ENCODE results near the gene GAK.
"Not testable (repeated sequence)": the region's sequence is repeated elsewhere in the genome, so short reads cannot be mapped to it uniquely, and the experiment has no call there.

GAK gene

DNA sequence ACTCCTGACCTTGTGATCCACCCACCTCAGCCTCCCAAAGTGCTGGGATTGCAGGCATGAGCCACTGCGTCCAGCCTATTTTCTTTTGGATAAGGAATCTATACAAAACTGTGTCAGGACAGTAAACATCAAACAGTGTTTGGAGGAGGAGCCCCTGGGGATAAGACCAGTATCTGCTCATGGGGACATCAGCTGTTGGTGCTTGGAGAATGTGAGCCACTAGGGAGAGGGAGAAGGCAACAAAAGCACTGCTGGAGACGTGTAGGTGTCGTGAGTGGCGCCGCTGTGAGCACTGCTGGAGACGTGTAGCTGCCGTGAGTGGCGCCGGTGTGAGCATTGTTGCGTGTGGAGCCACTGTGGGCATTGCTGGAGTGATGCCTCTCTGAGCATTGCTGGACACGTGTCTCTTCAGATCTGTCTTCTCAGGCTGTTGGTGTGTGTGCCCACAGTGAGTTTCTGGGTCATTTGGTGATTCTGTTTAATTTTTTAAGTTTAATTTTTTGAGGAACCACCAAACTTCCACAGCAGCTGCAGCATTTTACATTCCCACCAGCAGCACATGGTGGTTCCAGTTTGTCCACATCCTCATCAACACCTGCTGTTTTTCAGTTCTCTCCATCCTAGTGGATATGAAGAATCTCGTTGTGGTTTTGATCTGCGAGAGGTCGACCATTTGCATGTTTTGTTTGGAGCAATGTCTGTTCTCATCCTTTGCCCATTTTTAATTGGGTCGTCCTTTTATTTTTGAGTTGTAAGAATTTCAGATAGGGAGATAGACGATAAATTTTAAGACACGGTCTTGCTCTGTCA lies 22.3 kb upstream of the GAK start:
- in situ Hi-C loops (cut with HindIII; ENCODE audit: low sequenced_read_pairs) = no loop called here

DNA sequence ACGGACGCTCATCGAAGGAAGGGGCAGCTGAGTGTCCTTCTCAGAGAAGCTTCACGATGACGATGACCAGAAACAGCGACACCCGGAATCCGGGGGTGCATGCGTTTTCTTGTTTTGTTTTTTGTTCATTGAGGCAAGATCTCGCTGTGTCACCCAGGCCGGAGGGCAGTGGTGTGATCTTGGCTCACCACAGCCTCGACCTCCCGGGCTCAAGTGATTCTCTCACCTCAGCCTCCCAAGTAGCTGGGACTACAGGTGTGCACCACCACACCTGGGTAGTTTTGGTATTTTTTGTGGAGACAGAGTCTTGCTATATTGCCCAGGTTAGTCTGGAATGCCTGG lies 21.4 kb upstream of the GAK start:
- in situ Hi-C loops (cut with HindIII; ENCODE audit: low sequenced_read_pairs) = no loop called here

DNA sequence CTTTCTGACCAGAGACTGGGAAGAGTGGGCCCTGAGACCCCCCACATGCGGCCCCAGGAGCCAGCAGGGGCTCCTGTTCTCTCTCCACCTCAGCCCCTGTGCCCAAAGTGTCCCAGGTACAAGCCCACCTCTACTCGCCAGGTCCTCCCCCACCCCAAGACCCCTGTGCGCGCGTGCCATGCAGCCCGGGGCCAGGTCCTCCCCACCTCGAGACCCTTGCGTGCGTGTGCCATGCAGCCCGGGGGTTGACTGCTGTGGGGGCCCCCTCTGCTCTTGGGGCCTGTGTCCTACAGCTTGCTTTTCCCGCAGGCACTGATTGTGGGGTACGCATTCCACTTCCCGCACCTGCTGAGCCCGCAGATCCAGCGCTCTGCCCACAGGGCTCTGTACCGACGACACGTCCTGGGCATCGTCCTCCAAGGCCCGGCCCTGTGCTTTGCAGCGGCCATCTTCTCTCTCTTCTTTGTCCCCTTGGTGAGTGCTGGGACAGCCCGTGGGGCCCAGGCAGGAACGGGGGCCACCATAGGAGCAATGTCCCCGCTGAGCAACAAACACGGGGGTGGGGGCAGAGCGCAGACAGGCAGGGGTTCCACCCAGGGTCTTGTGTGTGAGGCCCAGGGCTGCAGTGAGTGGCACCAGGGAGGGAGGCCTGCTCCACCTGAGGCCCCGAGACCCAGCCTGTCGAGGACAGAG lies 20.9 kb upstream of the GAK start:
- in situ Hi-C loops (cut with HindIII; ENCODE audit: low sequenced_read_pairs) = no loop called here

DNA sequence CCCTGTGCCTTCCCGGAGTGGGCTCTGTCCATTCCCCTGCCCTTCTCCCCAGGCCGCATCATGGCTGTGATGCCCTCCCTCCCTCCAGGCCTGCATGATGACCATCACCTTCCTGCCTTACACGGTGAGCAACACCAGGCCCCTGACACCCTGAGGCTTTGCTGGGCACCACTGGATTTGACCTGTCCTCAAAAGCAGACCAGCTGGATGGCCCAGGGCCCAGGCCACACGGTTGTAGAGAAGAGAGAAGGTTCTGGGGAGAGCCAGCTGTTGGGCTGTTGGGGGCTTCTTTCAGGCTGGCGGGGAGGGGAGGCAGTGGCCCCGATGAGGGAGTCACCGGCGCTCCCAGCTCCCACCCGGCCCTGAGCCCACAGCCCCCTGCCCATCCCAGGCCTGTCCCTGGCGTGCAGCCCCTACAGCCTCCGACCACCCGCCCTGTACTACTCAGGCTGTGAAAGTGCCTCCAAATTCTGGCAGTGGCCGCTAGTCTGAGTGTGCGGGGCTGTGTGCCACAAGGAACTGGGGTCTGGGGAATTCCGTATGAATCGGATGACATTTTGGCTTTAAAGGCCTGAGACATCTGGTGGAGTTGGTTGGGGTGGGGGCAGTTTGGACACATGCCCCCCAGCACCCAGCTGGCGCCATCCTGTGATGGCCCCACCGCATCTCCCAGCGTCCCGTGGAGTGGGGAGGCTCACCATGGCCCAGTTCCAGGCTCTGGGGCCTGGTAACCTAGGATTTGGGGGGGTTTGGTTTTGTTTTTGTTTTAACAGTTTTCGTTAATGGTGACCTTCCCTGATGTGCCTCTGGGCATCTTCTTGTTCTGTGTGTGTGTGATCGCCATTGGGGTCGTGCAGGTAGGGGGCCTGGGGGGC lies 19.7 kb upstream of the GAK start:
- in situ Hi-C loops (cut with HindIII; ENCODE audit: low sequenced_read_pairs) = no loop called here

DNA sequence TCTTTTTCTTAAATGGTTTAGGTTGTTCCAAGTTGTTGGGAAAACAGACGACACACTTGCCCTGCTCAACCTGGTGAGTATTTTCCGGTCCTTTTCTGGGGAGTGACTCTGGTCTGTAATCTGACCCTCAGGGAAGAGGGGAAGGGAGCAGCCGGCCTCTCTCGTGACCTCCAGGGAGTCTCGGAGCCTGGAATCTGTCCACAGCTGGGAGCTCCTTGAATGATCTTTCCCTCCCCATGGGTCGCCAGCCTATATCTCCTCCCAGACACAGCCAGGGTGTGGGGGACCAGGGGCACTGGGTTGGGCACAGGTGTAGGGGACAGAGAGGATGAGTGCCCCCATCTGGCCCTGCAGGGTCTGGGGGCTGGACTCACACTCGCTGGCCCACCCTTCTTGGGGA lies 19.1 kb upstream of the GAK start:
- in situ Hi-C loops (cut with HindIII; ENCODE audit: low sequenced_read_pairs) = no loop called here

DNA sequence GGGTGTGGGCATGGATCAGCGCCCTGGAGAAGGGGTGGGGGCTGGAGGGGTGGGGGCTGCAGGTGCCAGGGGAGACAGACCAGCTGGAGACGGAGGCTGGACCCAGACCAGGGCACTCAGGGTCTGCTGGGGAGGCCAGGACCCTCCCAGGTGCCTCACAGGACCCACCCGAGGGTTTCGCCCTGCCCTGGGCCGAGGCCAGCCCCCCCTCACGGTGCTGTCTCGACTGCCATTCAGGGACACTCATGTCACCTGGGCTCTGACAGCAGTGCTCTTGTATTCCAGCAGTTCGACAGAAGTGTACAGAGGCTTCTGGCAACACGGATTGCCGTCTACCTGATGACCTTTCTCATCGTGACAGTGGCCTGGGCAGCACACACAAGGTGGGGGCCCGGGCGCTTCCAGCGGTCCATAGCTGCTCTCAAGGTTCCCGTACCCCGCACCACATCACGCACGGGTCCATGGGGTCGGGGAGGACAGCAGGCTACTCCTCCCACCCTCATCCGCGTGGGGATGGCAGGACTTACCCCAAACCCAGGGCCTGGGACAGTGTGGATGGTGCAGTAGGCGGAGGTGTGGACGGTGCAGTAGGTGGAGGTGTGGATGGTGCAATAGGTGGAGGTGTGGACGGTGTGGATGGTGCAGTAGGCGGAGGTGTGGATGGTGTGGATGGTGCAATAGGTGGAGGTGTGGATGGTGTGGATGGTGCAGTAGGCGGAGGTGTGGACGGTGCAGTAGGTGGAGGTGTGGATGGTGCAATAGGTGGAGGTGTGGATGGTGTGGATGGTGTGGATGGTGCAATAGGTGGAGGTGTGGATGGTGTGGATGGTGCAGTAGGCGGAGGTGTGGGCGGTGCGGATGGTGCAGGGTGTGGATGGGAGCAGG lies 18.3 kb upstream of the GAK start:
- in situ Hi-C loops (cut with HindIII; ENCODE audit: low sequenced_read_pairs) = no loop called here

DNA sequence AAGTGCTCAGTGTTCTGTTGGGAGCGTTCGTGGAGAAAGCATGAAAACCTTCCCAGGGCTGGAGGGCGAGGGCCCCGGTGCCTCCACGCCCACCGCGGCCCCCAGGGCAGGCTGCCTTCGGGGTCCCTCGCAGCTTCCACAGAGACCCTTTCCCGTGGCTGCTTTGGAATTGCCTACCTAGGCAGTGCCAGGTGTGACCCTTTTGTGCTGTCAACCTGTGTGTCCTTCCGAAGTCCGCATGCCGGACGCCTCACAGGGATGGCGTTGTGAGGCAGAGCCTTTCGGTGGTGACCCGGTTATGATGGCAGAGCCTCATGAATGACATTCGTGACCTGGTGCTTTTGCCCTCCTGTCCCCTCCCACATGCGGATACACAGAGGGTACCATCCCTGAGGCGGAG lies 17.5 kb upstream of the GAK start:
- in situ Hi-C loops (cut with HindIII; ENCODE audit: low sequenced_read_pairs) = no loop called here

DNA sequence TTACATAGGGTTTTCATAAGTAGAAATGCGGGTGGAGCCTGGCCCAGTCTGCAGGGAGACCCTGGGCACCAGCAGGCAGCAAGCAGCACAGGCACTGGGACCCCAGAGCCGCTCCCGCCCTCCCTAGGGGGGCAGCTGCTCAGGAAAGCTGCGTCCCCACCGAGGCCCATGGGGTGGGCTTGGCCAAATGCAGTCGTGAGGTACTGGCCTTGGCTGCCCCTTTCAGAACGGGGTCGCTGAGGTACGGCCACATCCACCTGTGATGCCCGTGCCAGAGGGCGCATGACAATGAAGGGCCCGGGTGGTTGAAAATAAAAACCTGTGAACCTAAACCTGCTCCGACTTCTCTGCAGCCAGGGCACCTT lies 16.8 kb upstream of the GAK start:
- in situ Hi-C loops (cut with HindIII; ENCODE audit: low sequenced_read_pairs) = no loop called here

DNA sequence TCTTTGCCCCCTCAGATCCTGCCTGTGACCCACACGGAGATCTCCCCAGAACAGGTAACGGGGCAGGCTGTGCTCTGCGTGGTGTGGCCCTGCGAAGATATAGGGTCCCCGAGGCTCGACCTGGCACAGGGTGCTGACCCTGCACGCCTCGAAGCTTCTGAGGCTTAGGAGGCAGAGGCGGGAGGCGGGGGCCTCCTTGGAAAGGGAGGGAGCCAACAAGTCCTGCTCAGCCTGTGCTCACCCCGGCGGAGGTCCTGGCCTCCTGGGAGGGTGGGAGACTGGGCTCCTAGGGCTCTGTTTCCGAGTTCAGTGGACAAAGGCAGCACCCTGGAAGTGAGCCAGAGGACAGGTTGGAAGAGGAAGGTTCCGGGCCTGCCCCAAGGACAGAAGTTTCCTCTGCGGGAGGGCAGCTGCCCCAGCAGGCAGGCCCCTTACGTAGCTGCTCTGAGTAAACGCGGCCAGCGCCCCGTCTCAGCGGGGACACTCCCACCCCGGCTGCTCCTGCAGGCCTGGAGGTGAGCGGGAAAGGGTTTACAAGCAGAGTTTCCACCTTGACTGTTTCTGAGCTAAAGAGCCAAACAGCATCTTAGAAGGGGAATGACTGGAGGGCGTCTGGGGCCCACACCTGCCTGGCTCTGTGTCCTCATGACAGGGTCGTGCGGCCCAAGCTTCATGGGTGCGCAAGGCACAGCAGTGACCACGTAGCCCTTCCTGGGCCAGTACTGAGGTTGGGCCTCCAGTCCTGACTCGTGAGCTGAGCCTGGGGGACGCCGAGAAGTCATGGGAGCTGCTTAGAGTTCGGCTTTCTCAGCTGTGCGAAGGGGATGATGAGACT lies 16.2 kb upstream of the GAK start:
- in situ Hi-C loops (cut with HindIII; ENCODE audit: low sequenced_read_pairs) = no loop called here

DNA sequence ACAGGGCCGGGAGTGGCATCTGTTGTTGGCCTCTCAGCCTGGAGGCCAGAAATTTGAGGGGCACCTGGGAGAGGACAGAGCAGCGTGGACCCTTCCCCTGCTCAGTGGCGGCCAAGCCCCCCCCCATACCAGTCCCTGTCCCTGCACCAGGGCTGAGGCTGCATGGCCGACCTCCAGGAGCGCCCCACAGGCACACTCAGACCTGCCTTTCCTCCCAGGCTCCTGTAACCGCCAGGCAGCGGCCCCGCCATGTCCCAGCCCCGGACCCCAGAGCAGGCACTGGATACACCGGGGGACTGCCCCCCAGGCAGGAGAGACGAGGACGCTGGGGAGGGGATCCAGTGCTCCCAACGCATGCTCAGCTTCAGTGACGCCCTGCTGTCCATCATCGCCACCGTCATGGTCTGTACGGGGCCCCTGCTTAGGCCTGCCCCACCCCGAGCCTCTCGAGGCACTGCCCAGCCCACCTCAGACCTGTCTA lies 15.4 kb upstream of the GAK start:
- in situ Hi-C loops (cut with HindIII; ENCODE audit: low sequenced_read_pairs) = no loop called here

DNA sequence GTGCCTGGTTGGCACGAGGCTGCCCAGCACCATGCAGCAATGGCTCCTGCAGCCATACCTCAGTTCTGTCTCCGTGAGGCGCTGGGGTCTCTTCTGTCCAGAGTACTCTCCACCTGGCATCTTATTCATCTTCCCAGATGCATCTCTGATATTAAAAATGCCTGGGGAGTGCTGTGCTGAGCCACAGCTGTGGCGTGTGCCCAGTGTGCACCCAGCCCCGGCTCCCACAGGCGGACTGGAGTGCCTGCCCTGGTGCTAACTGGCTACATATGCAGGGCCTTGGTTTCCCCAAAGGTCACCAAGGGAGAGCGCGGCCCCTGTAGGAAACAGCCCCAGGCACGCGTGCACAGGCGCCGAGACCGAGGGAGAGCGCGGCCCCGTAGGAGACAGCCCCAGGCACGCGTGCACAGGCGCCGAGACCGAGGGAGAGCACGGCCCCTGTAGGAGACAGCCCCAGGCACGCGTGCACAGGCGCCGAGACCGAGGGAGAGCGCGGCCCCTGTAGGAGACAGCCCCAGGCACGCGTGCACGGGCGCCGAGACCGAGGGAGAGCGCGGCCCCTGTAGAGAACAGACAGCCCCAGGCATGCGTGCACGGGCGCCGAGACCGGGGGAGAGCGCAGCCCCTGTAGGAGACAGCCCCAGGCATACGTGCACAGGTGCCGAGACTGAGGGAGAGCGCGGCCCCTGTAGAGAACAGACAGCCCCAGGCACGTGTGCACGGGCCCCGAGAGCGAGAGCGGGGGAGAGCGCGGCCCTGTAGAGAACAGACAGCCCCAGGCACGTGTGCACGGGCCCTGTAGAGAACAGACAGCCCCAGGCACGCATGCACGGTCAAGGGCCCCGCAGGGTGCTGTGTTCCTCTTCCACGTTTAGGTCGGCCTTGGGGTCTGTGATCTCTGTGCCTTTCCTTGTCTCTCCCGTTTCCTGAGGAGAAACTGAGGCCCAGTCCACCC lies 14.7 kb upstream of the GAK start:
- in situ Hi-C loops (cut with HindIII; ENCODE audit: low sequenced_read_pairs) = no loop called here

DNA sequence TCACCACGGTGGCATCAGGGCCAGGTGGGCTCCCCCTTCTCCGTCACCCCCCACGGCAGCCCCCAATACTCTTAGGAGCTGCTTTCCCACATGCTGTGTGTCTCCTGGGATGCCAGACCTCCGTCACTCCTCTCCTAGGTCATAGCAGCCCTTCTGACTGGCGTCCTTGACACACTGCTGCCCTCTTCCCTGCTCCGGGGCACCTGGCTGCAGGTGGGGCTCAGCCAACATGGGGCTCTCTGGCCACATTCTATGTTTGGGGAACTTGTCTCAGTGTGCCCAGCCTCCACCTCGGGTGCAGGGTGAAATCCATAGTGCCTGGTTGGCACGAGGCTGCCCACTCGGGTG lies 14.0 kb upstream of the GAK start:
- in situ Hi-C loops (cut with HindIII; ENCODE audit: low sequenced_read_pairs) = no loop called here

DNA sequence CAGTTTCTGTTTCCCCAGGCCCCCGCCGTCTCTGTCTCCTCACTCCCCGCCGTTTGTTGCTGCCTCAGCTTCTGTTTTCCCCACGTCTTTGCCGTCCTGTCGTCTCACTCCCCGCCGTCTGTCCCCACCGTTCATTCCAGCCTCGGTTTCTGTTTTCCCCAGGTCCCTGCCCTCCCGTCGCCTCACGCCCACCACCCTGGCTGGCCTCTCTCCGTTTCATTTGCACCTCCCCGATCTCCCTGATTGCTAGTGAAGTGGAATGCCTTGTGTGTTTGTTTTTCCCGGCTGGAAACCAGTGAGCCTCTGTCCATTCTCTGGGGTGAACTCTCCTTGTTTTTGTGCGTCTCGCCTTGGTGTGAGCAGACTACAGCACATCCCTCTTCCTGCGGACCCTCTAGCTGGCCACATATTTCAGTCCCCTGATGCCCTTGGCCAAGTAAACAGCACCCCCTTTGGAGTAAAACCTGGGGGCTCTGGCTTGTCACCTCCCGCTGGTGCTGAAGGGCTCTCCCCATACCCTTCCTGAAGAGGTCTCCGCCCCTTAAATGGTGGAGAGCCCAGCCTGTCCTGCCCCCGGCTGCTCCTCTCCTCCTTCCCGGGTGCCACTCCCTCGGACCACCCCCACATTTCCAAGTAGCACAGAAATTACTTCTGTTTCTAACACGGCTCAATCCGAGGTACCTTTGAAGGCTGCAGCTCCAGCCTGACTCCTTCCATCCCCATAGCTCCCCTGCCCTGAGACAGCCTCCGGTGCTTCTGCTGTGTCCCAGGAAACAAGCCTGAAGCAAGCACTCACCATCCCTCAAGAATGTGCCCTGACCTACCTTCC lies 13.4 kb upstream of the GAK start:
- in situ Hi-C loops (cut with HindIII; ENCODE audit: low sequenced_read_pairs) = no loop called here

DNA sequence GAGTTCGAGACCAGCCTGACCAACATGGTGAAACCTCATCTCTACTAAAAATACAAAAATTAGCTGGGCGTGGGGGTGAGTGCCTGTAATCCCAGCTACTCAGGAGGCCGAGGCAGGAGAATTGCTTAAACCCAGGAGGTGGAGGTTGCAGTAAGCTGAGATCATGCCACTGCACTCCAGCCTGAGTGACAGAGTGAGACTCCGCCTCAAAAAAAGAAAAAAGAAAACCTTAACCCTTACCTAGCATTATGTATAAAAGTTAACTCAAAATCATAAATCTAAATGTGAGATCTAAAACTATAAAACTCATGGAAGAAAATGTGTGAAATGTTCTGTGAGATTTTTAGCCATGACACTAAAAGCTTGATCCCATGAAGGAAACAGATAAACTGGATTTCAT lies 7.4 kb upstream of the GAK start:
- in situ Hi-C loops (cut with HindIII; ENCODE audit: low sequenced_read_pairs) = not testable (repeated sequence)

DNA sequence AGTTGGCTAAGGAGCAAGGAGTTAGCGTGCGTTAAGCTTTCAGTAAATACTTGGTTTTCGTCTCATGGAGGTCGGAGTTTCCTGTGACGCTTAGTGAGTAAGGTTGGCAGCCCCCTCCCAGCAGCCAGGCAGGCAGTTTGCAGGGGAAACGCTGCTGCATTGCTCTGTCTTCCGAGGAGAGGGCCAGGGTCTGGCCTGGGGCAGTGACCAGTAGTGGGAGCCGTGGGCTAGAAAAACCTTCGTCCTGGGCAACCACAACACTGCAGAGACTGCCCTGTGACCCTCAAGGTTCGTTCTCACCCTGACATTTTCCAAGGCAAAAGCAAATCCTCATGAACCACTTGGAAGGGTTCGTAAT lies 576 bp upstream of the GAK start:
- in situ Hi-C loops (cut with HindIII; ENCODE audit: low sequenced_read_pairs) = no loop called here

DNA sequence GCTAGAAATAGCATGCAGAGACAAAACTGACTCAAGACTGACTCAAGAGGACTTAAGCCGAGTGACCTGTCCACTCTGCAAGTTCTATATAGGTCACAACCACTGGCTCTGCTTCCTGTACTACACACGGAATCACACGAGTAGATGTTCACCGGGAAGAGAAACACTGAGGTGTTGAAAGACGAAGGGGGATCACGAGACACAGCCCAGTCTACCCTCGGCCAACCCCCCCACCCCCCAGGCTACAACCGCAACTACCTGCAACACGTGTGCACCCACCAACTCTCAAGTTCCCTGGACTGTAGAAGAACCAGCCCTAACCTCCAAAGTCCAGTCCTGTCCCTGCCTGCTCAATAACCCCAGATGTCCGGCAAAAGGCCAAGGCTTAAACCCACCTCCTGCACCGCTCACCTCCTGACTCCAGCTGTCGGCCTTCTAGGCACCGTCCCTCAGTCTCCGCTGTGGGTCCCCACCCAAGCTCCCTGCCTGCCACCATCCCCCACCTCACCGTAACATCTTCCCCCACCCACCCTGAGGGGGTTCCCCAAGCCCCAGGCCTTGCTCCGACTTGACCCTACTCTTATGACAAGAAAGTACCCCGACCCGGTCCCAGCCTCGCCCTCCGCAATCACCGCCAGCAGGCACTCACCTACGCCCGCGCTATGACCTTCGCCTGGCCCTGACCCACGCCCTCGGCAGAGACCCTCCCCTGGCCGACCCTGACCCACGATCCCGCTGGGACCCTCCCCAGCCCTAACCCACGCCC lies 739 bp downstream of the GAK start:
- in situ Hi-C loops (cut with HindIII; ENCODE audit: low sequenced_read_pairs) = no loop called here

DNA sequence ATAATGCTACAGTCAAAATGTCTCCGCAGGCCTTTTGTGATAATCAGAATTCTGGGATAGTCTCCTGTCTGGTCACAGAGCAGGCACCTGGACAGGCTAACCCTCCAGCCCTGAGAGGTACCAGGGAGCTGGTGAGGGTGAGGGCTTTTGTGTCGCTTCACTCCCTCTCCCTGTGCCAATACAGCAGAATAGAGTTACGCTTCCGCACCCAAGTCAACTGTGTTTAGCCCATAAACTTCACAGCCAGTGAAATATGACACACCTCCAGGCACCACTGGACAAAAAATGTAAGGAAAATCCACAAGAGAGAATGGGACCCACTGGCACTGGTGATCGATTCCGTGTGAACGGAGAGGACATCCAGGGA lies 1.3 kb downstream of the GAK start:
- in situ Hi-C loops (cut with HindIII; ENCODE audit: low sequenced_read_pairs) = no loop called here

All from DLD1 (cell line).